ENCODE results near the gene GKAP1.

- TF ChIP-seq CTCF (IDR thresholded peaks at IDR 0.05) (no peak), POLR2A (IDR thresholded peaks at IDR 0.05) (no peak)
These were observed 102.3 kb downstream of the GKAP1 start for GRCh38 chr9:83715221-83715620.

Data from sigmoid colon (tissue), 3 donors.